ENCODE measurements around the gene DHRS12.

DNA sequence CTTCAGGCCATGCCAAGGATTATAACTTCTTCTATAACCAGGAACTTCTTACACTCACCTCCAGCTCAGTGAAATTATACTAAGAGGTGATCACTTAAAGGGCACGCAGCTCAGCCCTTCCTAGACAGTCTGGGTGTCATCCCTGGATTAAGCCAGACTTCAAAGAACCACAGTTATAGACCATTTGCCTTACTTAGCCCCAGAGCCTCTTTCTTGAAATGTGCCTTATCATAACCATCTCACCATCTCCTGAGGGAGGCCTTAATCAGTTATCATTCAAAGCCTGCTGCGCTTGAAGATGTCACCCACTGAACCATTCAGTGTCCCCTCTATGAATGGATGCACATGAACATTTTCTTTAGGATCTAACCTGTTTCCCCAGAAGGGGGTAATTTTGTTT lies 10.1 kb upstream of the DHRS12 start:
- TF ChIP-seq CTCF (conservative IDR thresholded peaks at IDR 0.05 in 1 of 2, IDR thresholded peaks at IDR 0.05 in 1 of 2; ENCODE audit: extremely low read depth in 1 of 2, insufficient read depth in 1 of 2, low read depth in 1 of 2, low read length in 2 of 2) (no peak), EZH2 (IDR thresholded peaks at IDR 0.05; ENCODE audit: borderline replicate concordance, low read length) (no peak)

All from mammary epithelial cell (primary cell).